ENCODE measurements around the gene MCL1. TPM values are rescaled to one million over a fixed set of nuclear protein-coding genes. Genes with fewer than 3 reads are reported as not detected.
A peak's percentile ranks its signal among the peaks of the same experiment; 100 is the strongest.

Gene MCL1
- total and polyA plus RNA-seq, 4 donors = 109 to 336 (median 300) TPM

DNA sequence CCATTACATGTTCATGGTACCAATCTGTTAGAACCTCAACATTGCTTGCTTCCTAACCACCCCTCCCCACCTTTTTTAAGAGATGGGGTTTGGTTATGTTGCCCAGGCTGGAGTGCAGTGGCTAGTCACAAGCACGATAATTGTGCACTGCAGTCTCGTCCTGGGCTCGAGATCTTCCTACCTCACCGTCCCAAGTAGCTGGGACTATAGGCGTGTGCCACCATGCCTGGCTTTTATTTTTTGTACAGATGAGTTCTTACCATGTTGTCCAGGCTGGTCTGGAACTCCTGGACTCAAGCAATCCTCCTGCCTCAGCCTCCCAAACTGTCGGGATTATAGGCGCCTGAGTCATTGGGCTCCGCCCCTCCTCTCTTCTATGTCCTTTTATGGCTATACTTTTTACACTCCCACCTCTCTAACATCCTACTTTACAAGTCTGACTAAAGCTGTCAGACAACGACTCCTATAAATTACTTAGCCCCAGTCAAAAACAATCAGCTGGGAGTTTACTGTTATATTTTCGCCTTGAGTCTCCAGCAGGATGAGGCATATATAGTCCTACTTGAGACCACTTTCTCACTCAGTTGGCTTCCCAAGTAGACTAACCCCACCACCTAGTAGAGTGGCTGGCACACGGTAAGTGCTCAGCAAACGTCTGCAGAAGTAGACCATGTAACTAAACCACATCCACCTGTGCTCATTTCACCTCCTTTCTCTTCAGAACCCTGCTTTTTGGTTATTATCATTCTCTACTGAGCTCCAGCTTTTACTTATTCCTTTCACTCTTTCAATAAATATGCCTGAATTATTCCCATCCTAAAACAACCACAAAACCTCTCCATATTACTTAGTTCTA lies 36.2 kb upstream of the MCL1 start:
- no peaks in the 10 kb centered on the region for H3K27me3 ChIP-seq (ENCODE audit: control insufficient read depth in 3 of 3, insufficient read depth in 3 of 3, low read length in 2 of 3)

GRCh38 chr1:150613061-150613920 lies 33.9 kb upstream of the MCL1 start:
- peaks cover 2 to 30% (median 3%) of the 10 kb centered on the region in 4 donors for H3K36me3 ChIP-seq (ENCODE audit: control insufficient read depth in 4 of 4, insufficient read depth in 4 of 4, low read length in 4 of 4)
- H3K27me3 ChIP-seq (ENCODE audit: control insufficient read depth in 3 of 3, insufficient read depth in 3 of 3, low read length in 2 of 3) = no peaks in the 10 kb centered on the region
- peak overlapping the region; percentile 90 to 91 for H3K27ac ChIP-seq (ENCODE audit: low read depth in 1 of 2, low read length in 1 of 2)
- TF ChIP-seq CTCF (IDR thresholded peaks at IDR 0.05; ENCODE audit: control extremely low read depth, extremely low read depth) = no peak
- DNase-seq = peak in 2 of 3 donors; percentile 34 to 40
- H3K4me1 ChIP-seq (ENCODE audit: control insufficient read depth in 5 of 5, insufficient read depth in 5 of 5, low read length in 5 of 5) = peaks cover 0 to 17% (median 4%) of the 10 kb centered on the region in 5 donors
- 23 to 33% methylated on average over 12 of the region's 12 CpGs for WGBS, 2 donors
- no peak overlapping the region for H3K9ac ChIP-seq (ENCODE audit: insufficient read depth in 1 of 2, low read length in 2 of 2)
- peak; percentile 65 for ATAC-seq (ENCODE audit: insufficient read depth, low FRiP score)
- no peak overlapping the region for H3K4me3 ChIP-seq
- no peaks in the 10 kb centered on the region for H3K9me3 ChIP-seq (ENCODE audit: control insufficient read depth in 4 of 4, insufficient read depth in 3 of 4, low read length in 3 of 4)

More for the DNA sequence above, 36.2 kb upstream of the MCL1 start:
- DNase-seq = no peak
- Histone ChIP-seq H3K9me3 (ENCODE audit: control insufficient read depth in 4 of 4, insufficient read depth in 3 of 4, low read length in 3 of 4) (no peaks in the 10 kb centered on the region), H3K4me3 (no peak overlapping the region), H3K36me3 (ENCODE audit: control insufficient read depth in 4 of 4, insufficient read depth in 4 of 4, low read length in 4 of 4) (peaks cover 2 to 38% (median 10%) of the 10 kb centered on the region in 4 donors), H3K27ac (ENCODE audit: low read depth in 1 of 2, low read length in 1 of 2) (peak overlapping the region in 1 of 2 donors; percentile 45), H3K4me1 (ENCODE audit: control insufficient read depth in 5 of 5, insufficient read depth in 5 of 5, low read length in 5 of 5) (peaks cover 0 to 19% (median 4%) of the 10 kb centered on the region in 5 donors), H3K9ac (ENCODE audit: insufficient read depth in 1 of 2, low read length in 2 of 2) (no peak overlapping the region)
- 83 to 87% methylated on average over 12 of the region's 12 CpGs for WGBS, 2 donors
- TF ChIP-seq CTCF (IDR thresholded peaks at IDR 0.05; ENCODE audit: control extremely low read depth, extremely low read depth) = no peak
- no peak for ATAC-seq (ENCODE audit: insufficient read depth, low FRiP score)

DNA sequence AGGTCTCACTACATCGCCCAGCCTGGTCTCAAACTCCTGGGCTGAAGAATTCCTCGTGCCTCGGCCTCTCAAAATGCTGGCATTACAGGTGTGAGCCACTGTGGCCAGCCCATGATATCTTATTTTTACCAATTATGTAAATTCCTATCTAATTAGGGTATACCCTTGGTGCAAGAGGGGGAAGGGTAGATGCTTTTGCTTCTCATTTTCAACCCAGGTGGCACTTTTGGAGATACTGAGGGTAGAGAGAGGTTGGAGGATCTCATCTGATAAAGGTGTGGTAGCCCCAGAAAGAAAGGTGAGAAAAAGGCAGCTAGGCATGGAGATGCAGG lies 32.6 kb upstream of the MCL1 start:
- Histone ChIP-seq H3K4me1 (ENCODE audit: control insufficient read depth in 5 of 5, insufficient read depth in 5 of 5, low read length in 5 of 5) (peaks cover 0 to 17% (median 4%) of the 10 kb centered on the region in 5 donors), H3K27me3 (ENCODE audit: control insufficient read depth in 3 of 3, insufficient read depth in 3 of 3, low read length in 2 of 3) (no peaks in the 10 kb centered on the region), H3K36me3 (ENCODE audit: control insufficient read depth in 4 of 4, insufficient read depth in 4 of 4, low read length in 4 of 4) (peaks cover 2 to 21% (median 3%) of the 10 kb centered on the region in 4 donors), H3K27ac (ENCODE audit: low read depth in 1 of 2, low read length in 1 of 2) (peak overlapping the region; percentile 74 to 94), H3K9me3 (ENCODE audit: control insufficient read depth in 4 of 4, insufficient read depth in 3 of 4, low read length in 3 of 4) (no peaks in the 10 kb centered on the region), H3K4me3 (no peak overlapping the region), H3K9ac (ENCODE audit: insufficient read depth in 1 of 2, low read length in 2 of 2) (no peak overlapping the region)
- no peak for TF ChIP-seq CTCF (IDR thresholded peaks at IDR 0.05; ENCODE audit: control extremely low read depth, extremely low read depth)
- WGBS, 2 donors = 73 to 83% methylated on average over 3 of the region's 3 CpGs
- no peak for ATAC-seq (ENCODE audit: insufficient read depth, low FRiP score)
- no peak for DNase-seq
